Ovary (tissue), 3 donors: ENCODE data around the gene CACNA1C.

Experiments used
- CTCF ChIP-seq, 3 donors: fragments of 450-650 bp in 2 of 3; fragments of 200-600 bp in 1 of 3; IDR thresholded peaks; one replicate each; pipeline versions ENCODE4 v1.5.1 to v1.8.0; 2016 to 2022; ENCODE audit warnings: antibody characterized with exemption in 3 of 3, mild to moderate bottlenecking in 1 of 3
- EP300 ChIP-seq: sonication (generic); formaldehyde crosslinking; IDR thresholded peaks from one replicate; pipeline ENCODE4 v1.6.1; 2017; ENCODE audit warnings: antibody characterized with exemption
- POLR2A ChIP-seq: fragments of 450-650 bp; IDR thresholded peaks from one replicate; pipeline ENCODE4 v1.6.1; 2017; ENCODE audit warnings: antibody characterized with exemption, mild to moderate bottlenecking, moderate library complexity
- donor health status: DM: no; HTN: no; CAD: no.

GRCh38 chr12:2475984-2476383, 423.2 kb downstream of the CACNA1C start:
- TF ChIP-seq POLR2A (no peak), CTCF (IDR thresholded peaks at IDR 0.05) (no peak), EP300 (no peak)
